CD4-positive, alpha-beta T cell (primary cell): Measurements from ENCODE around the gene SFSWAP. TPM values are rescaled to one million over a fixed set of nuclear protein-coding genes. Genes with fewer than 3 reads are reported as not detected.
A peak's percentile ranks its signal among the peaks of the same experiment; 100 is the strongest.

ENCODE experiments used
- ATAC-seq: fragments of 200-7000 bp; cut with Tn5 transposase; one replicate; pipeline ENCODE4 v1.10.0; 2022; ENCODE audit warnings: mild to moderate bottlenecking; ENCODE audit not compliant: poor library complexity
- CTCF ChIA-PET: fragments of 350-600 bp; sonication (Branson Sonifier 250); formaldehyde crosslinking; loops from one replicate; lab custom pipeline; 2021; ENCODE audit warnings: antibody characterized with exemption, inconsistent platforms; lab: Charles Lee
- POLR2A ChIA-PET: fragments of 350-600 bp; sonication (Branson Sonifier 250); formaldehyde crosslinking; loops from one replicate; lab custom pipeline; 2021; ENCODE audit warnings: antibody characterized with exemption, inconsistent platforms; lab: Charles Lee
- DNase-seq, 14 experiments: peaks; one replicate each; pipeline ENCODE4 v3.0.0-alpha.2; 2013 to 2020; ENCODE audit warnings: mixed read lengths in 2 of 14
- H3K27ac ChIP-seq, 2 donors: one replicate each; pipeline versions ENCODE4 v1.5.1 to v1.7.0; 2013; ENCODE audit warnings: low read length in 2 of 2, low read depth in 1 of 2, mild to moderate bottlenecking in 1 of 2
- H3K27me3 ChIP-seq, 2 experiments: 1 replicate in 1 of 2; 2 replicates in 1 of 2; pipeline versions ENCODE4 v1.6.1 to v1.7.0; 2013; ENCODE audit warnings: low read length in 2 of 2, control low read depth in 1 of 2, mild to moderate bottlenecking in 1 of 2, moderate library complexity in 1 of 2; ENCODE audit not compliant: insufficient read depth in 2 of 2, control insufficient read depth in 1 of 2
- H3K36me3 ChIP-seq: one replicate; pipeline ENCODE4 v1.6.1; 2013; ENCODE audit warnings: low read length, control low read depth; ENCODE audit not compliant: insufficient read depth
- H3K4me1 ChIP-seq: one replicate; pipeline ENCODE4 v1.6.1; 2013; ENCODE audit warnings: low read length, control low read depth; ENCODE audit not compliant: insufficient read depth
- H3K4me3 ChIP-seq: one replicate; pipeline ENCODE4 v1.5.1; 2013; ENCODE audit warnings: mild to moderate bottlenecking, low read length, moderate library complexity
- H3K9me3 ChIP-seq, 2 experiments: 1 replicate in 1 of 2; 2 replicates in 1 of 2; pipeline versions ENCODE4 v1.6.1 to v1.7.0; 2013; ENCODE audit warnings: low read length in 2 of 2, mild to moderate bottlenecking in 2 of 2, control low read depth in 1 of 2, moderate library complexity in 1 of 2; ENCODE audit not compliant: control insufficient read depth in 1 of 2, insufficient read depth in 1 of 2
- H3K27ac Mint-ChIP-seq: one replicate; pipeline ENCODE4 v1.8.0; 2020; ENCODE audit warnings: mixed read lengths
- H3K27me3 Mint-ChIP-seq: one replicate; pipeline ENCODE4 v1.8.0; 2021; ENCODE audit warnings: mixed read lengths
- H3K36me3 Mint-ChIP-seq: one replicate; pipeline ENCODE4 v1.8.0; 2021; ENCODE audit warnings: low read depth, mixed read lengths
- H3K4me1 Mint-ChIP-seq: one replicate; pipeline ENCODE4 v1.8.0; 2021; ENCODE audit warnings: low read depth, mixed read lengths
- H3K4me3 Mint-ChIP-seq: one replicate; pipeline ENCODE4 v1.8.0; 2020; ENCODE audit warnings: mild to moderate bottlenecking, mixed read lengths
- H3K9me3 Mint-ChIP-seq: one replicate; pipeline ENCODE4 v1.8.0; 2020; ENCODE audit warnings: mixed read lengths
- intact Hi-C, 2 experiments: fragments of 100-400 bp; cut with DNase I in 1 of 2; cut with micrococcal nuclease in 1 of 2; formaldehyde crosslinking; loops; one replicate each; pipeline versions ENCODE4 v1.15.1 to v1.9.0; 2023 to 2025; cut with DNase I, micrococcal nuclease
- total RNA-seq, 174 experiments: library from RNA in 2 of 174; stranded (reverse) in 2 of 174; gene quantifications; one replicate each; pipeline ENCODE4 v1.2.3 and lab custom pipeline; 2021 to 2026
- TF ChIP-seq, protein P1 (sequence below): fragments of 200-600 bp; IDR thresholded peaks from one replicate; pipeline ENCODE4 v1.8.0; 2022; ENCODE audit warnings: antibody characterized with exemption, mild to moderate bottlenecking

The SFSWAP gene
- total RNA-seq, 2 experiments from 2014 or later: 88.7 to 98.4 TPM

DNA sequence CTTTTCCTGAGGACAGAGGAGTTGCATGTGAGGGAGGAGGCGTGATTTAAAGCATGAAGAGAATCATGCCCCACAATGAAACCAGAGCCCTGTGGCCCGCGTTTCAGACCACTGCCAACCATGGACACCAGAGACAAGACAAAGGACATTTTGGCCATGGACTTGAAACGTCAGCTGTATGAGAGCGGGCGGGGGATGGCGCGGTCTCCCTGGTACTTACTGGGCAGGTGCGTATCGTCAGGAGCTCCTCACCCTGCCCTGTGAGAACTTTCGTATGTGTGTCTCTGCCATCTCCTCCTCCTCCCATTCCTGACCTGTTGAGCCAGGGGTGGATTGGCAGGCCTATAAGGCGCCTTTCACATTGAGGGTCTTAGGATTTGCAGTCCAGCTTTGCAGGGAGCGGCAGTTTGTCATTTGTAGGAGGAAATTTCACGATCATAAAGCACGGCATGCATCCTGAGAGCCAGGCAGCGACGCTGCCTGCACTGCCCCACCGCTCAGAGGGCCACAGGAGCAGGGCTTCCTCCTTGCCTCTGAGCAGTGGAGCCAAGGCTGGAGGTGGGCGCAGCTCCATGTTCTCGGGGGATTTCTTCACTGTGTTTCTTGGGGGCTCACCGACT, 22.2 kb downstream of the SFSWAP start:
- Mint-ChIP-seq H3K4me1 (no peaks in the 10 kb centered on the region), H3K27me3 (no peaks in the 10 kb centered on the region), H3K27ac (no peak overlapping the region), H3K4me3 (no peak overlapping the region), H3K36me3 (peaks cover 94% of the 10 kb centered on the region), H3K9me3 (no peaks in the 10 kb centered on the region)
- ATAC-seq (no peak), DNase-seq (no peak)
- CTCF ChIA-PET: no interaction called here
- TF ChIP-seq, protein P1, sequence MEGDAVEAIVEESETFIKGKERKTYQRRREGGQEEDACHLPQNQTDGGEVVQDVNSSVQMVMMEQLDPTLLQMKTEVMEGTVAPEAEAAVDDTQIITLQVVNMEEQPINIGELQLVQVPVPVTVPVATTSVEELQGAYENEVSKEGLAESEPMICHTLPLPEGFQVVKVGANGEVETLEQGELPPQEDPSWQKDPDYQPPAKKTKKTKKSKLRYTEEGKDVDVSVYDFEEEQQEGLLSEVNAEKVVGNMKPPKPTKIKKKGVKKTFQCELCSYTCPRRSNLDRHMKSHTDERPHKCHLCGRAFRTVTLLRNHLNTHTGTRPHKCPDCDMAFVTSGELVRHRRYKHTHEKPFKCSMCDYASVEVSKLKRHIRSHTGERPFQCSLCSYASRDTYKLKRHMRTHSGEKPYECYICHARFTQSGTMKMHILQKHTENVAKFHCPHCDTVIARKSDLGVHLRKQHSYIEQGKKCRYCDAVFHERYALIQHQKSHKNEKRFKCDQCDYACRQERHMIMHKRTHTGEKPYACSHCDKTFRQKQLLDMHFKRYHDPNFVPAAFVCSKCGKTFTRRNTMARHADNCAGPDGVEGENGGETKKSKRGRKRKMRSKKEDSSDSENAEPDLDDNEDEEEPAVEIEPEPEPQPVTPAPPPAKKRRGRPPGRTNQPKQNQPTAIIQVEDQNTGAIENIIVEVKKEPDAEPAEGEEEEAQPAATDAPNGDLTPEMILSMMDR: no peak
- Histone ChIP-seq H3K27me3 (no peaks in the 10 kb centered on the region), H3K4me1 (no peaks in the 10 kb centered on the region), H3K4me3 (no peak overlapping the region), H3K27ac (no peak overlapping the region), H3K36me3 (peaks cover 76% of the 10 kb centered on the region), H3K9me3 (no peaks in the 10 kb centered on the region)
- POLR2A ChIA-PET: no interaction called here
- intact Hi-C loops: no loop called here

DNA sequence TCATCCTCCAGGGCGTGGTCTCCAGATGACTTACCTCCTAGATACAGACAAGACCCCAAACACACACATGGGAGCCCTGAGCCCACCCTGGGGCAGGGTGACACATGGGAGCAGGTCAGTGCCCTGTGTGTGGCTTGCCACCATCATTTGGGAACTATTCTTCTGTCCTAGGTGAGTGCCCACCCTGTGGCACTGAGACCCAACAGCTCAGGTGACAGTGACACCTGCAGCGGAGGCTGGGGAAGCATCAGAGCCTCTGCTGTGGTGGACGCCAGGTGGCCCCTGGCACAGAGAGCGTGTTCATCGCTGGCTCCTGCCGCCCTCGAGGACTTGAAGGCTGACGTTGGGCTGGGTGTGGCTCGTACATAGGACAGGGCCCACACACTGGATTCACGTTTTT, 23.0 kb downstream of the SFSWAP start:
- POLR2A ChIA-PET: no interaction called here
- Mint-ChIP-seq H3K27me3 (no peaks in the 10 kb centered on the region), H3K4me3 (no peak overlapping the region), H3K4me1 (no peaks in the 10 kb centered on the region), H3K36me3 (peaks cover 94% of the 10 kb centered on the region), H3K27ac (no peak overlapping the region), H3K9me3 (no peaks in the 10 kb centered on the region)
- no peak overlapping the region for H3K27ac ChIP-seq
- no peak overlapping the region for H3K4me3 ChIP-seq
- DNase-seq: no peak
- intact Hi-C loops: no loop called here
- H3K9me3 ChIP-seq: no peaks in the 10 kb centered on the region
- CTCF ChIA-PET: no interaction called here
- no peaks in the 10 kb centered on the region for H3K27me3 ChIP-seq
- TF ChIP-seq, protein P1: no peak
- H3K4me1 ChIP-seq: no peaks in the 10 kb centered on the region
- no peak for ATAC-seq
- H3K36me3 ChIP-seq: peaks cover 70% of the 10 kb centered on the region

DNA sequence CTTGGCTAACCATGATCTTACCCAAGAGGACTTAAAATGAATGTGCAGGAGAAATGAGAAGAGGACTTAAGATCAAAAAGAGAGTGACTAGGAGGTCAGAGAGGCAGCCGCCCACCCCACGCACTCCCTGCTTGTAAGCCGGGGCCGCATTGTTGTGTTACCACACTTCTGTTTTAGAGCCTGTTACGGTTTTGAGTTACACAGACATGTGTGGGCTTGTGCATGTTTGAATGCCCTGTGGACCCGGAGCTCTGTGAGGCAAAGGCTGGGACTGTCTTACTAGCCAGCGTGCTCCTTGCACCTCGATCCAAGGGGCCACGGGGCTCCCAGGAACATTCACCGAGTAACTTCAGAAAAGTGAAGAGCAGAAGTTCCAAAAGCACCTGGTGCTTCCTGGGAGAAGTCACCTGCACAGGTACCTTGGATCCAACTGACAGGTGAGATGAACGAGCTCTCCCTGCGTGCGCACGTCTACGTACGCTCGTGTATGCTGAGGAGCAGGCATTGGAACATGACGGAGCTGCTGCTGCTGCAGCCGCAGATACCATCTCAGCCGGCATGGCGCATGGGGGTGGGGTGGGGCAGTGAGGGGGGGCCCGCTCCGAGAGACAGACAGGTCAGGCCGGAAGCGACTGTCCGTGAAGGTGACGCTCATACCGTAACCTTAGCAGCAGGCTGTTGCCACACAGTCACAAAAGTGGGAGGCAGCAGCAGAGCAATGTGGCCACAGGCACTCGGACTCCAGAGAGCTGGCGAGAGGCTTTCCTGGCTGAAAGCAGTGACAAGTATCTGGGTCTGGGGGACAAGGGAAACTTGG, 23.7 kb downstream of the SFSWAP start:
- no peaks in the 10 kb centered on the region for H3K4me1 ChIP-seq
- TF ChIP-seq, protein P1: no peak
- H3K4me3 ChIP-seq: no peak overlapping the region
- CTCF ChIA-PET: no interaction called here
- Mint-ChIP-seq H3K27ac (no peak overlapping the region), H3K36me3 (peaks cover 92% of the 10 kb centered on the region), H3K27me3 (no peaks in the 10 kb centered on the region), H3K9me3 (no peaks in the 10 kb centered on the region), H3K4me3 (no peak overlapping the region), H3K4me1 (no peaks in the 10 kb centered on the region)
- POLR2A ChIA-PET: interaction anchor here (0.6 kb wide), 1 partner anchor 9 kb away, joined by 4 read pairs; no protein-coding TSS in a partner anchor
- DNase-seq: peak in 1 of 14 experiments; percentile 8
- H3K27me3 ChIP-seq: no peaks in the 10 kb centered on the region
- ATAC-seq: no peak
- H3K27ac ChIP-seq: no peak overlapping the region
- peaks cover 67% of the 10 kb centered on the region for H3K36me3 ChIP-seq
- no peaks in the 10 kb centered on the region for H3K9me3 ChIP-seq
- intact Hi-C loops: no loop called here
